22Rv1 (cell line): Measurements from ENCODE around the gene IL13.

Experiments used
- CTCF ChIP-seq: fragments of 450-650 bp; IDR thresholded peaks from 2 replicates; pipeline ENCODE4 v1.5.1; 2017; ENCODE audit warnings: mild to moderate bottlenecking
- ZFX ChIP-seq: fragments of 450-650 bp; IDR thresholded peaks from 2 replicates; pipeline ENCODE4 v1.6.1; 2017; ENCODE audit warnings: antibody characterized with exemption, borderline replicate concordance

- TF ChIP-seq CTCF (no peak), ZFX (no peak)
Observed at GRCh38 chr5:132667761-132668705, 10.1 kb downstream of the IL13 start.
